Measurements from ENCODE around the gene INPP5A.

INPP5A gene

GRCh38 chr10:132593389-132593788, 55.8 kb downstream of the INPP5A start:
- no CpG with 5 or more reads among the region's 3 CpGs for WGBS (ENCODE audit: extremely low coverage, insufficient coverage, low lambda C conversion rate)
- H3K23ac ChIP-seq (ENCODE audit: low read length): no peak overlapping the region
- H3K9ac ChIP-seq (ENCODE audit: low read length): no peak overlapping the region
- no peaks in the 10 kb centered on the region for H3K79me2 ChIP-seq (ENCODE audit: control insufficient read depth, insufficient read depth, low read length)
- no peaks in the 10 kb centered on the region for H3K4me1 ChIP-seq (ENCODE audit: control insufficient read depth, low read depth, low read length)
- H2BK5ac ChIP-seq (ENCODE audit: low read length): no peak overlapping the region
- peaks cover 11% of the 10 kb centered on the region for H3K79me1 ChIP-seq (ENCODE audit: low read length)
- H3K4ac ChIP-seq (ENCODE audit: low read depth, low read length): no peak overlapping the region
- no peaks in the 10 kb centered on the region for H3K36me3 ChIP-seq (ENCODE audit: control insufficient read depth, insufficient read depth, low read length)
- no peak overlapping the region for H2AK5ac ChIP-seq (ENCODE audit: low read length)
- no peak overlapping the region for H3K4me2 ChIP-seq (ENCODE audit: low read length)
- DNase-seq: no peak
- no peak overlapping the region for H2BK120ac ChIP-seq (ENCODE audit: low read depth, low read length)
- H3K27ac ChIP-seq (ENCODE audit: low read depth, low read length): no peak overlapping the region
- H3K56ac ChIP-seq (ENCODE audit: low read length): no peak overlapping the region
- H4K8ac ChIP-seq (ENCODE audit: low read depth, low read length): no peak overlapping the region
- no peak overlapping the region for H3K4me3 ChIP-seq (ENCODE audit: low read length)
- no peak overlapping the region for H2BK15ac ChIP-seq (replicated peaks; ENCODE audit: low read depth)
- no peaks in the 10 kb centered on the region for H3K27me3 ChIP-seq (ENCODE audit: insufficient read depth, low read length, poor library complexity)
- no peak overlapping the region for H3K18ac ChIP-seq (ENCODE audit: low read length)
- H4K5ac ChIP-seq (ENCODE audit: low read length): no peak overlapping the region

GRCh38 chr10:132593900-132594876, 56.6 kb downstream of the INPP5A start:
- no peaks in the 10 kb centered on the region for H3K4me1 ChIP-seq (ENCODE audit: control insufficient read depth, low read depth, low read length)
- no peaks in the 10 kb centered on the region for H3K36me3 ChIP-seq (ENCODE audit: control insufficient read depth, insufficient read depth, low read length)
- H2BK120ac ChIP-seq (ENCODE audit: low read depth, low read length): no peak overlapping the region
- no peak overlapping the region for H3K27ac ChIP-seq (ENCODE audit: low read depth, low read length)
- H3K18ac ChIP-seq (ENCODE audit: low read length): no peak overlapping the region
- H3K23ac ChIP-seq (ENCODE audit: low read length): no peak overlapping the region
- no peak overlapping the region for H2BK15ac ChIP-seq (replicated peaks; ENCODE audit: low read depth)
- no peak overlapping the region for H3K4ac ChIP-seq (ENCODE audit: low read depth, low read length)
- H3K9ac ChIP-seq (ENCODE audit: low read length): no peak overlapping the region
- H4K5ac ChIP-seq (ENCODE audit: low read length): no peak overlapping the region
- no peak overlapping the region for H4K8ac ChIP-seq (ENCODE audit: low read depth, low read length)
- no peak for DNase-seq
- H3K56ac ChIP-seq (ENCODE audit: low read length): no peak overlapping the region
- no peak overlapping the region for H3K4me2 ChIP-seq (ENCODE audit: low read length)
- WGBS (ENCODE audit: extremely low coverage, insufficient coverage, low lambda C conversion rate): no CpG with 5 or more reads among the region's 25 CpGs
- H3K4me3 ChIP-seq (ENCODE audit: low read length): no peak overlapping the region
- no peaks in the 10 kb centered on the region for H3K79me2 ChIP-seq (ENCODE audit: control insufficient read depth, insufficient read depth, low read length)
- H3K27me3 ChIP-seq (ENCODE audit: insufficient read depth, low read length, poor library complexity): no peaks in the 10 kb centered on the region
- H2BK5ac ChIP-seq (ENCODE audit: low read length): no peak overlapping the region
- H2AK5ac ChIP-seq (ENCODE audit: low read length): no peak overlapping the region
- peaks cover 11% of the 10 kb centered on the region for H3K79me1 ChIP-seq (ENCODE audit: low read length)

- Histone ChIP-seq H3K27me3 (ENCODE audit: insufficient read depth, low read length, poor library complexity) (no peaks in the 10 kb centered on the region), H3K4me1 (ENCODE audit: control insufficient read depth, low read depth, low read length) (no peaks in the 10 kb centered on the region), H3K4me3 (ENCODE audit: low read length) (no peak overlapping the region), H4K8ac (ENCODE audit: low read depth, low read length) (no peak overlapping the region), H4K5ac (ENCODE audit: low read length) (no peak overlapping the region), H3K36me3 (ENCODE audit: control insufficient read depth, insufficient read depth, low read length) (no peaks in the 10 kb centered on the region), H3K27ac (ENCODE audit: low read depth, low read length) (no peak overlapping the region), H2AK5ac (ENCODE audit: low read length) (no peak overlapping the region), H2BK5ac (ENCODE audit: low read length) (no peak overlapping the region), H3K4me2 (ENCODE audit: low read length) (no peak overlapping the region), H3K79me2 (ENCODE audit: control insufficient read depth, insufficient read depth, low read length) (no peaks in the 10 kb centered on the region), H2BK120ac (ENCODE audit: low read depth, low read length) (no peak overlapping the region), H3K18ac (ENCODE audit: low read length) (no peak overlapping the region), H3K4ac (ENCODE audit: low read depth, low read length) (no peak overlapping the region), H2BK15ac (replicated peaks; ENCODE audit: low read depth) (no peak overlapping the region), H3K56ac (ENCODE audit: low read length) (no peak overlapping the region), H3K23ac (ENCODE audit: low read length) (no peak overlapping the region), H3K79me1 (ENCODE audit: low read length) (peaks cover 11% of the 10 kb centered on the region), H3K9ac (ENCODE audit: low read length) (no peak overlapping the region)
- WGBS (ENCODE audit: extremely low coverage, insufficient coverage, low lambda C conversion rate): no CpG with 5 or more reads among the region's 11 CpGs
- no peak for DNase-seq
Measured at GRCh38 chr10:132595021-132595420, 57.4 kb downstream of the INPP5A start.

- no peaks in the 10 kb centered on the region for H3K79me2 ChIP-seq (ENCODE audit: control insufficient read depth, insufficient read depth, low read length)
- no peak overlapping the region for H4K8ac ChIP-seq (ENCODE audit: low read depth, low read length)
- H3K4me1 ChIP-seq (ENCODE audit: control insufficient read depth, low read depth, low read length): no peaks in the 10 kb centered on the region
- H3K4me3 ChIP-seq (ENCODE audit: low read length): no peak overlapping the region
- no peak overlapping the region for H3K23ac ChIP-seq (ENCODE audit: low read length)
- DNase-seq: no peak
- no peak overlapping the region for H2BK120ac ChIP-seq (ENCODE audit: low read depth, low read length)
- no peak overlapping the region for H3K9ac ChIP-seq (ENCODE audit: low read length)
- H3K79me1 ChIP-seq (ENCODE audit: low read length): peaks cover 9% of the 10 kb centered on the region
- H3K56ac ChIP-seq (ENCODE audit: low read length): no peak overlapping the region
- no peak overlapping the region for H3K4ac ChIP-seq (ENCODE audit: low read depth, low read length)
- no peak overlapping the region for H4K5ac ChIP-seq (ENCODE audit: low read length)
- no peak overlapping the region for H3K27ac ChIP-seq (ENCODE audit: low read depth, low read length)
- H3K18ac ChIP-seq (ENCODE audit: low read length): no peak overlapping the region
- H2AK5ac ChIP-seq (ENCODE audit: low read length): no peak overlapping the region
- no peaks in the 10 kb centered on the region for H3K27me3 ChIP-seq (ENCODE audit: insufficient read depth, low read length, poor library complexity)
- H3K36me3 ChIP-seq (ENCODE audit: control insufficient read depth, insufficient read depth, low read length): no peaks in the 10 kb centered on the region
- H3K4me2 ChIP-seq (ENCODE audit: low read length): no peak overlapping the region
- H2BK5ac ChIP-seq (ENCODE audit: low read length): no peak overlapping the region
- no peak overlapping the region for H2BK15ac ChIP-seq (replicated peaks; ENCODE audit: low read depth)
- WGBS (ENCODE audit: extremely low coverage, insufficient coverage, low lambda C conversion rate): no CpG with 5 or more reads among the region's 7 CpGs
Measured at GRCh38 chr10:132595854-132596253, 58.3 kb downstream of the INPP5A start.

- no peak overlapping the region for H2AK5ac ChIP-seq (ENCODE audit: low read length)
- H3K9ac ChIP-seq (ENCODE audit: low read length): no peak overlapping the region
- no peak overlapping the region for H3K27ac ChIP-seq (ENCODE audit: low read depth, low read length)
- H3K56ac ChIP-seq (ENCODE audit: low read length): no peak overlapping the region
- no CpG with 5 or more reads among the region's 21 CpGs for WGBS (ENCODE audit: extremely low coverage, insufficient coverage, low lambda C conversion rate)
- no peak overlapping the region for H3K4ac ChIP-seq (ENCODE audit: low read depth, low read length)
- H3K27me3 ChIP-seq (ENCODE audit: insufficient read depth, low read length, poor library complexity): no peaks in the 10 kb centered on the region
- no peak overlapping the region for H3K23ac ChIP-seq (ENCODE audit: low read length)
- H3K79me1 ChIP-seq (ENCODE audit: low read length): peaks cover 9% of the 10 kb centered on the region
- no peaks in the 10 kb centered on the region for H3K79me2 ChIP-seq (ENCODE audit: control insufficient read depth, insufficient read depth, low read length)
- no peak overlapping the region for H3K4me2 ChIP-seq (ENCODE audit: low read length)
- DNase-seq: no peak
- no peaks in the 10 kb centered on the region for H3K36me3 ChIP-seq (ENCODE audit: control insufficient read depth, insufficient read depth, low read length)
- H3K18ac ChIP-seq (ENCODE audit: low read length): no peak overlapping the region
- H2BK15ac ChIP-seq (replicated peaks; ENCODE audit: low read depth): no peak overlapping the region
- H3K4me1 ChIP-seq (ENCODE audit: control insufficient read depth, low read depth, low read length): no peaks in the 10 kb centered on the region
- H4K8ac ChIP-seq (ENCODE audit: low read depth, low read length): no peak overlapping the region
- H2BK120ac ChIP-seq (ENCODE audit: low read depth, low read length): no peak overlapping the region
- no peak overlapping the region for H4K5ac ChIP-seq (ENCODE audit: low read length)
- H2BK5ac ChIP-seq (ENCODE audit: low read length): no peak overlapping the region
- H3K4me3 ChIP-seq (ENCODE audit: low read length): no peak overlapping the region
Measured at GRCh38 chr10:132596742-132597279, 59.2 kb downstream of the INPP5A start.

Data from mesendoderm (in vitro differentiated cells).